GM23248 (cell line): ENCODE results near the gene GNAS.

ENCODE experiments used
- EZH2 ChIP-seq: fragments of 200-600 bp; sonication (generic); IDR thresholded peaks from 2 replicates; pipeline ENCODE4 v1.6.1; 2018; ENCODE audit warnings: antibody characterized with exemption, mild to moderate bottlenecking; ENCODE audit not compliant: insufficient read depth, poor library complexity, severe bottlenecking
- EZH2phosphoT487 ChIP-seq: fragments of 200-600 bp; sonication (generic); IDR thresholded peaks from 2 replicates; pipeline ENCODE4 v1.6.1; 2018; ENCODE audit warnings: antibody characterized with exemption, moderate library complexity, mild to moderate bottlenecking, low read depth; ENCODE audit not compliant: insufficient read depth

DNA sequence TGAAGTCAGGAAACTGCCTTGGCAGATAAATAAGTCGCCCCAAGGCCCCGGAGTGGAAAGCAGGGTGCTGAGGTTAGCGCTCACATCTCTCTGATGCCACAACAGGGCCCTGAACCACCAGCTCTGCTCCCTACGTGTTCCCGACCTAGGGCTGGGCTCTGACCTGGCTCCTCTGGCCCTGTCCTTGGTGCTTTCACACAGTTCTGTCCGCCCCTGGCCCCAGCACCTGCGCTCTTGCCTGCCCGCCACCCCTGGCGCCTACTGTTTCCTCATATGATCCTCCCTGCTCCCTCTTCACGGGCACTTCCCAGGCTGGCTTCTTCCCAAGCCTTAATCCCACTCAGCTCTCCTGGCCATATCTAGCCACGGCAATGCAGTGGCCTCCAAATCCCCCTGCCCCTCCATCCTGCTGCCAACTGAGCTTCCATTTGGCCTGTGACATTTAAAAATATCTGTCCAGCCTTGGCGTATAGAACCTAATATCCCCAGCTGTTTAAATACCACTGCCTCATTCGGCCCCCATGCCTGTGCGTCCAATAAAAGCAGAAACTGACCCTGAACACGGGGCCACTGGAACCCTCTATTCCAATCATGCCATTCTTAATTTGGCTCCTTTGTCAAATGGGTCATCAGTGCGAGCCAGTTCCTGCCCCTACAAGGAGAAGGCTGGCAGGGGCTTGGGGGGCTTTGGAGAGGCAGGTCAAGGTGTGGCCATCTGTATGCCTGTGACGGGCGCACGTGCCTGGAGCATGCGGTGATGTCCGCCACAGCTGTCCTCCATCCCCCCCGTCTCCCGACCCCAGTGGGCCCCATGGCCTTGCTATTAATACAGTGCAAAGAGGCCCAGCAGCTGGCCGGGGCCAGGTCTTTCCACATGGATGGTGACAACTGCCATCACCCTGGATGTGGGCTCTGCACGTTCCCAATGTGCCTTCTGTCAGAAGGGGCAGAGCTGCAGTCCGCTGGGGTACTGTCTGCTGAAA is 29.5 kb upstream of the GNAS start:
- TF ChIP-seq EZH2, result no peak
- TF ChIP-seq EZH2phosphoT487, result no peak
